A673 (cell line): ENCODE results near the gene CARS2. TPM values are rescaled to one million over a fixed set of nuclear protein-coding genes. Genes with fewer than 3 reads are reported as not detected.

Experiments used
- BruUV-seq: library from RNA; stranded (reverse); fragments of 400-500 nt; replicated peaks from 2 replicates; lab custom pipeline; 2021; lab: Mats Ljungman, UMichigan
- CTCF ChIA-PET: fragments of 300-600 bp; sonication (Branson Sonifier 250); formaldehyde crosslinking; loops from one replicate; lab custom pipeline; 2022; ENCODE audit warnings: antibody characterized with exemption; lab: Charles Lee
- POLR2A ChIA-PET: fragments of 300-600 bp; sonication (Branson Sonifier 250); formaldehyde crosslinking; loops from one replicate; lab custom pipeline; 2022; ENCODE audit warnings: antibody characterized with exemption; ENCODE audit not compliant: low non-redundant PET; lab: Charles Lee
- DNase-seq: peaks from one replicate; pipeline ENCODE4 v3.0.0-alpha.2; 2015; ENCODE audit warnings: low spot score
- H3K27ac ChIP-seq: fragments of 200-600 bp; sonication (generic); 2 replicates; pipeline ENCODE4 v1.5.1; 2016; ENCODE audit warnings: mixed run types, low read depth, mild to moderate bottlenecking, mixed read lengths, antibody characterized with exemption, low read length; ENCODE audit not compliant: poor library complexity, severe bottlenecking
- H3K27me3 ChIP-seq: fragments of 200-600 bp; sonication (generic); replicated peaks from 2 replicates; pipeline ENCODE4 v1.6.1; 2017; ENCODE audit warnings: mixed run types, low read depth, mild to moderate bottlenecking, mixed read lengths, antibody characterized with exemption, low read length; ENCODE audit not compliant: insufficient read depth, poor library complexity
- H3K36me3 ChIP-seq: fragments of 200-600 bp; sonication (generic); 2 replicates; pipeline ENCODE4 v1.6.1; 2016; ENCODE audit warnings: mixed run types, mild to moderate bottlenecking, mixed read lengths, antibody characterized with exemption, low read length; ENCODE audit not compliant: insufficient read depth, poor library complexity, severe bottlenecking
- H3K4me1 ChIP-seq: fragments of 200-600 bp; sonication (generic); 2 replicates; pipeline ENCODE4 v1.6.1; 2017; ENCODE audit warnings: mixed run types, mild to moderate bottlenecking, mixed read lengths, antibody characterized with exemption, low read length; ENCODE audit not compliant: insufficient read depth, poor library complexity, severe bottlenecking
- H3K4me3 ChIP-seq: fragments of 200-600 bp; sonication (generic); 2 replicates; pipeline ENCODE4 v1.5.1; 2016; ENCODE audit warnings: low read depth, mixed run types, mild to moderate bottlenecking, mixed read lengths, low read length; ENCODE audit not compliant: poor library complexity, severe bottlenecking
- H3K9me3 ChIP-seq: fragments of 200-600 bp; sonication (generic); 2 replicates; pipeline ENCODE4 v1.6.1; 2016; ENCODE audit warnings: mixed run types, low read depth, mild to moderate bottlenecking, mixed read lengths, antibody characterized with exemption, low read length; ENCODE audit not compliant: poor library complexity, severe bottlenecking
- EZH2 ChIP-seq: fragments of 200-600 bp; sonication (generic); IDR thresholded peaks from 2 replicates; pipeline ENCODE4 v1.6.1; 2017; ENCODE audit warnings: borderline replicate concordance, low read depth, mild to moderate bottlenecking, mixed read lengths, antibody characterized with exemption, low read length; ENCODE audit not compliant: poor library complexity, severe bottlenecking
- intact Hi-C: fragments of 100-400 bp; cut with micrococcal nuclease; formaldehyde crosslinking; loops from one replicate; pipeline ENCODE4 v1.10.0; 2022; ENCODE audit not compliant: unreplicated experiment
- total RNA-seq: library from RNA; stranded (reverse); gene quantifications from 2 replicates; pipeline ENCODE4 v1.2.3, GENCODE V29; 2021
- TF ChIP-seq, protein P1 (sequence below): fragments of 300-800, 200-600 bp; sonication (generic); conservative IDR thresholded peaks from 2 replicates; pipeline ENCODE4 v1.5.1; 2017; ENCODE audit warnings: low read depth, mild to moderate bottlenecking, antibody characterized with exemption, low read length, moderate library complexity, mixed read lengths

CARS2 gene
- total RNA-seq, 1 experiment from 2014 or later, result 71.4 TPM

DNA sequence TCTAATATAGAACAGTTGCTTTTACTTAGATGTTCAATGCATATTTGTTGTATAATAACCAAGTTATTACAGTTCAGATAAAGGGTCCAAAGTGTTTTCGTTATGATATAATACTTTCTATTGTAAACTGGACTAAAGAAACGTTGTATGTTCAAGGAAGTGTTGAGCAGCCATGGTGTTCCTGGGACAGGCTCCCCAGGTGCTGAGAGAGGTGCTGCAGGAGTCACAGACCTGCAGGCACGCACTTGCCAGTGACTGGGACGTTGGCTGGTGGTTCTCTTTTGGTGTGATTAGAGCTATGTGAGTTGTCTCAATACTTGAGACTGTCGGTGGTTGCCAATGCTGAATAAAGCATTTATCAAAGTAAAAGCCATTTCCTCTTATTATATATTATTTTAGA is 17.1 kb upstream of the CARS2 start:
- no peaks in the 10 kb centered on the region for H3K9me3 ChIP-seq
- no peak for DNase-seq
- no peaks in the 10 kb centered on the region for H3K27me3 ChIP-seq
- no TSS peak for BruUV-seq
- POLR2A ChIA-PET, result no interaction called here
- no peaks in the 10 kb centered on the region for H3K4me1 ChIP-seq
- no peak overlapping the region for H3K27ac ChIP-seq
- CTCF ChIA-PET, result no interaction called here
- H3K36me3 ChIP-seq, result peaks cover 8% of the 10 kb centered on the region
- H3K4me3 ChIP-seq, result no peak overlapping the region
- no peak for TF ChIP-seq EZH2
- TF ChIP-seq, protein P1, sequence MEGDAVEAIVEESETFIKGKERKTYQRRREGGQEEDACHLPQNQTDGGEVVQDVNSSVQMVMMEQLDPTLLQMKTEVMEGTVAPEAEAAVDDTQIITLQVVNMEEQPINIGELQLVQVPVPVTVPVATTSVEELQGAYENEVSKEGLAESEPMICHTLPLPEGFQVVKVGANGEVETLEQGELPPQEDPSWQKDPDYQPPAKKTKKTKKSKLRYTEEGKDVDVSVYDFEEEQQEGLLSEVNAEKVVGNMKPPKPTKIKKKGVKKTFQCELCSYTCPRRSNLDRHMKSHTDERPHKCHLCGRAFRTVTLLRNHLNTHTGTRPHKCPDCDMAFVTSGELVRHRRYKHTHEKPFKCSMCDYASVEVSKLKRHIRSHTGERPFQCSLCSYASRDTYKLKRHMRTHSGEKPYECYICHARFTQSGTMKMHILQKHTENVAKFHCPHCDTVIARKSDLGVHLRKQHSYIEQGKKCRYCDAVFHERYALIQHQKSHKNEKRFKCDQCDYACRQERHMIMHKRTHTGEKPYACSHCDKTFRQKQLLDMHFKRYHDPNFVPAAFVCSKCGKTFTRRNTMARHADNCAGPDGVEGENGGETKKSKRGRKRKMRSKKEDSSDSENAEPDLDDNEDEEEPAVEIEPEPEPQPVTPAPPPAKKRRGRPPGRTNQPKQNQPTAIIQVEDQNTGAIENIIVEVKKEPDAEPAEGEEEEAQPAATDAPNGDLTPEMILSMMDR, result no peak
- intact Hi-C loops, result no loop called here

GRCh38 chr13:110719036-110719710 is 13.3 kb upstream of the CARS2 start:
- no TSS peak for BruUV-seq
- Histone ChIP-seq H3K27ac (no peak overlapping the region), H3K4me1 (peaks cover 4% of the 10 kb centered on the region), H3K4me3 (no peak overlapping the region), H3K9me3 (no peaks in the 10 kb centered on the region), H3K27me3 (no peaks in the 10 kb centered on the region), H3K36me3 (peaks cover 8% of the 10 kb centered on the region)
- intact Hi-C loops, result loop anchor here (10.0 kb wide), 2 partner anchors 394 to 494 kb away; no protein-coding TSS in a partner anchor
- DNase-seq, result no peak
- no peak for TF ChIP-seq EZH2
- TF ChIP-seq, protein P1, result no peak
- ChIA-PET CTCF (no interaction called here), POLR2A (no interaction called here)

- CTCF ChIA-PET, result no interaction called here
- TF ChIP-seq, protein P1, result no peak
- TF ChIP-seq EZH2, result no peak
- Histone ChIP-seq H3K9me3 (no peaks in the 10 kb centered on the region), H3K27me3 (no peaks in the 10 kb centered on the region), H3K4me1 (peaks cover 4% of the 10 kb centered on the region), H3K36me3 (peaks cover 8% of the 10 kb centered on the region), H3K4me3 (peak overlapping the region; percentile 95), H3K27ac (peak overlapping the region; percentile 88)
- POLR2A ChIA-PET, result no interaction called here
- DNase-seq, result peak; percentile 15
- intact Hi-C loops, result loop anchor here (10.0 kb wide), 2 partner anchors 391 to 491 kb away; no protein-coding TSS in a partner anchor
- BruUV-seq, result no TSS peak
Observed at GRCh38 chr13:110716247-110716515, 10.3 kb upstream of the CARS2 start.
